Right lobe of liver (tissue), 4 donors: ENCODE results near the gene BMP7.

Source experiments
- CTCF ChIP-seq, 4 donors: fragments of 200-600 bp in 3 of 4; fragments of 450-650 bp in 1 of 4; IDR thresholded peaks; one replicate each; pipeline versions ENCODE4 v1.5.1 to v1.8.0; 2016 to 2022; ENCODE audit warnings: antibody characterized with exemption in 4 of 4, mild to moderate bottlenecking in 2 of 4
- POLR2A ChIP-seq: fragments of 450-650 bp; IDR thresholded peaks from one replicate; pipeline ENCODE4 v1.6.1; 2017; ENCODE audit warnings: antibody characterized with exemption, mild to moderate bottlenecking
- donor health status: DM: no; HTN: no; CAD: no.
- donor health status: DM: no; HTN: no; CAD: no.
- donor health status: DM: no; HTN: yes; CAD: no.

- TF ChIP-seq CTCF (IDR thresholded peaks at IDR 0.05) (no peak), POLR2A (no peak)
Observed at GRCh38 chr20:57310821-57311514, 44.5 kb upstream of the BMP7 start.
